ENCODE measurements around the gene RPL39L. TPM values are rescaled to one million over a fixed set of nuclear protein-coding genes. Genes with fewer than 3 reads are reported as not detected.

RPL39L gene
- total and polyA plus RNA-seq, 9 donors, result 0.99 to 8.5 (median 4.0) TPM

DNA sequence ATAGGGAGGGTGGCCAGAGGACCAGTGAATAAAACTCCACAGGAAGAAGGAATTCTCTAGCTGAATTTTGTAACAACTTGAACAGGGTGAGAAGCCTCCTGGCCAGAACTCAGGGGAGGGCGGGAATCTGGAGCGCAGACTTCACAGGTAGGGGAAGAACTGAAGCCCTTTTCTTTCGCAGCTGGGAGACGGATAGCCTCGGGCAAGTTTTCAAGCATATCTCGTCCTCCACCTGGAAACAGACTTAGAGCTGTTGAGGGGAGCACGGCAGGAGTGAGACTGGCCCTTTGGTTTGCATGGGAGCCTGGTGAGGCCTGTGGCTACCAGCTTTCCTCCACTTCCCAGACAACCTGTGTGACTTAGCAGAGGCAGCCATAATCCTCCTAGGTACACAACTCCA is 10.9 kb upstream of the RPL39L start:
- Histone ChIP-seq H3K27ac (no peak overlapping the region), H3K36me3 (no peaks in the 10 kb centered on the region), H3K9me3 (no peaks in the 10 kb centered on the region), H3K27me3 (no peaks in the 10 kb centered on the region), H3K4me1 (ENCODE audit: insufficient read depth) (no peaks in the 10 kb centered on the region), H3K4me3 (no peak overlapping the region)
- no peak for TF ChIP-seq POLR2A (IDR thresholded peaks at IDR 0.05)
- no peak for TF ChIP-seq EP300 (IDR thresholded peaks at IDR 0.05)
- TF ChIP-seq, protein P1, sequence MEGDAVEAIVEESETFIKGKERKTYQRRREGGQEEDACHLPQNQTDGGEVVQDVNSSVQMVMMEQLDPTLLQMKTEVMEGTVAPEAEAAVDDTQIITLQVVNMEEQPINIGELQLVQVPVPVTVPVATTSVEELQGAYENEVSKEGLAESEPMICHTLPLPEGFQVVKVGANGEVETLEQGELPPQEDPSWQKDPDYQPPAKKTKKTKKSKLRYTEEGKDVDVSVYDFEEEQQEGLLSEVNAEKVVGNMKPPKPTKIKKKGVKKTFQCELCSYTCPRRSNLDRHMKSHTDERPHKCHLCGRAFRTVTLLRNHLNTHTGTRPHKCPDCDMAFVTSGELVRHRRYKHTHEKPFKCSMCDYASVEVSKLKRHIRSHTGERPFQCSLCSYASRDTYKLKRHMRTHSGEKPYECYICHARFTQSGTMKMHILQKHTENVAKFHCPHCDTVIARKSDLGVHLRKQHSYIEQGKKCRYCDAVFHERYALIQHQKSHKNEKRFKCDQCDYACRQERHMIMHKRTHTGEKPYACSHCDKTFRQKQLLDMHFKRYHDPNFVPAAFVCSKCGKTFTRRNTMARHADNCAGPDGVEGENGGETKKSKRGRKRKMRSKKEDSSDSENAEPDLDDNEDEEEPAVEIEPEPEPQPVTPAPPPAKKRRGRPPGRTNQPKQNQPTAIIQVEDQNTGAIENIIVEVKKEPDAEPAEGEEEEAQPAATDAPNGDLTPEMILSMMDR (IDR thresholded peaks at IDR 0.05), result no peak
- DNase-seq, result no peak
- WGBS, 3 donors, result 88 to 95% (median 91%) methylated on average over 7 of the region's 7 CpGs
- intact Hi-C loops (cut with DNase I), result no loop called here

DNA sequence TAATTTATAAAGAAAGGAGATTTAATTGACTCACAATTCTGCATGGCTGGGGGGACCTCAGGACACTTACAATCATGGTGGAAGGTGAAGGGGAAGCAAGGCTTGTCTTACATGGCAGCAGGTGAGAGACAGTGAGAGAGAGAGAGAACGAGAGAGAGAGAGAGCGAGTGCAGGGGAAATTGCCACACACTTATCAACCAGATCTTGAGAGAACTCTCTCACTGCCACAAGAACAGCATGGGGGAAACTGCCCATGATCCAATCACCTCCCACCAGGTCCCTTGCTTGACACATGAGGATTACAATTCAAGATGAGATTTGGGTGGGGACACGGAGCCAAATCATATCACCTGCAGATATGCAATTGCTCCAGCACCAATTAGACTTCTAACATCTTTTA is 7.1 kb upstream of the RPL39L start:
- WGBS, 3 donors, result 60 to 90% (median 77%) methylated on average over 3 of the region's 3 CpGs
- TF ChIP-seq POLR2A (IDR thresholded peaks at IDR 0.05) (no peak), EP300 (IDR thresholded peaks at IDR 0.05) (no peak)
- TF ChIP-seq, protein P1 (IDR thresholded peaks at IDR 0.05), result no peak
- Histone ChIP-seq H3K4me1 (ENCODE audit: insufficient read depth) (no peaks in the 10 kb centered on the region), H3K27me3 (no peaks in the 10 kb centered on the region), H3K27ac (no peak overlapping the region), H3K4me3 (no peak overlapping the region), H3K36me3 (no peaks in the 10 kb centered on the region), H3K9me3 (no peaks in the 10 kb centered on the region)
- intact Hi-C loops (cut with DNase I), result no loop called here
- DNase-seq, result no peak

DNA sequence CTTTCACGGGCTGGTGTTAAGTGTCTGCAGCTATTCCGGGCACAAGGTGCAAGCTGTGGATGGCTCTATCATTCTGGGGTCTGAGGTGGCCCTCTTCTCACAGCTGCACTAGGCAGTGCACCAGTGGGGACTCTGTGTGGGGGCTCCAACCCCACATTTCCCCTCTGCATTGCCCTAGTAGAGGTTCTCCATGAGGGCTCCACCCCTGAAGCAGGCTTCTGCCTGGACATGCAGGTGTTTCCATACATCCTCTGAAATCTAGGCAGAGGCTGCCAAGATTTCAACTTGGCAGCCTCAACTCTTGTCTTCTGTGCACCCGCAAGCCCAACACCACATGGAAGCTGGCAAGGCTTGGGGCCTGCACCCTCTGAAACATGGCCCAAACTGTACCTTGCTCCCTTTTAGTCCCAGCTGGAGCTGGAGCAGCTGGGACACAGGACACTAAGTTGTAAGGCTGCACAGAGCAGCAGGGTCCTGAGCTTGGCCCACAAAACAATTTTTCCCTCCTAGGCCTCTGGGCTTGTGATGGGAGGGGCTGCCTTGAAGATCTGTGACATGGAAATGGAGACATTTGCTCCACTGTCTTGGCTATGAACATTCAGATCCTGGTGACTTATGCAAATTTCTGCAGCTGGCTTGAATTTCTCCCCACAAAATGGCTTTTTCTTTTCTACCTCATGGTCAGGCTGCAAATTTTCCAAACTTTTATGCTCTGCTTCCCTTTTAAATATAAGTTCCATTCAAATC is 6.0 kb upstream of the RPL39L start:
- Histone ChIP-seq H3K27me3 (no peaks in the 10 kb centered on the region), H3K36me3 (no peaks in the 10 kb centered on the region), H3K4me1 (ENCODE audit: insufficient read depth) (no peaks in the 10 kb centered on the region), H3K4me3 (no peak overlapping the region), H3K9me3 (no peaks in the 10 kb centered on the region), H3K27ac (no peak overlapping the region)
- intact Hi-C loops (cut with DNase I), result no loop called here
- 71 to 96% (median 90%) methylated on average over 3 of the region's 3 CpGs for WGBS, 3 donors
- TF ChIP-seq POLR2A (IDR thresholded peaks at IDR 0.05) (no peak), EP300 (IDR thresholded peaks at IDR 0.05) (no peak)
- TF ChIP-seq, protein P1 (IDR thresholded peaks at IDR 0.05), result no peak
- no peak for DNase-seq

DNA sequence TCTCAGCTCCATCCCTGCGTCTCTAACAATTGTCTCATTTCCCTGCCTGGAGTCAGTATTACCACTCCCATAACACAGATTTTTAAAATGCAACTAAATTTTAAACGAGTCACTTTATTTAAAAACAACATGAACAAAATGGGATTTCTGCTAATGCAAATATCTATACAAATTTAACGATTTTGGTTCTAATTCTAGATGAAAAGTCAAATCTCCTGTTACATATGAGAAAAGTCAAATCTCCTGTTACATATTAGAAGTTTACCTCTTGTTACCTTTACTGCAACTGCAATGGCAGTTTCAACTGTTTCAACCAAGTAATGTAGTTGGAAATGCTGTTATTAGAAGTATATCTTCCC is 578 bp upstream of the RPL39L start:
- Histone ChIP-seq H3K9me3 (no peaks in the 10 kb centered on the region), H3K27me3 (no peaks in the 10 kb centered on the region), H3K4me3 (peak overlapping the region; percentile 41), H3K36me3 (no peaks in the 10 kb centered on the region), H3K27ac (no peak overlapping the region), H3K4me1 (ENCODE audit: insufficient read depth) (no peaks in the 10 kb centered on the region)
- no peak for DNase-seq
- 7 to 16% (median 8%) methylated on average over 3 of the region's 3 CpGs for WGBS, 3 donors
- intact Hi-C loops (cut with DNase I), result no loop called here
- TF ChIP-seq EP300 (IDR thresholded peaks at IDR 0.05) (no peak), POLR2A (IDR thresholded peaks at IDR 0.05) (no peak)
- TF ChIP-seq, protein P1 (IDR thresholded peaks at IDR 0.05), result no peak
